GM12878 (cell line): ENCODE results near the gene TMIGD3. TPM values are rescaled to one million over a fixed set of nuclear protein-coding genes. Genes with fewer than 3 reads are reported as not detected.
A peak's percentile ranks its signal among the peaks of the same experiment; 100 is the strongest.

Source experiments
- ATAC-seq: fragments of 200-7000 bp; cut with Tn5 transposase; 3 replicates; pipeline ENCODE4 v1.9.1; 2020; ENCODE audit warnings: mild to moderate bottlenecking, moderate library complexity
- BruUV-seq: library from RNA; stranded (reverse); fragments of 400-500 nt; replicated peaks from 2 replicates; lab custom pipeline; 2021; lab: Mats Ljungman, UMichigan
- CTCF ChIA-PET: fragments of 300-600 bp; sonication (Branson Sonifier 250); formaldehyde crosslinking; extraction: SDS; loops from one replicate; lab custom pipeline; 2021; ENCODE audit warnings: inconsistent platforms; lab: Yijun Ruan, JAX
- POLR2A ChIA-PET: fragments of 350-600 bp; formaldehyde crosslinking; extraction: SDS; loops from one replicate; lab custom pipeline; 2021; ENCODE audit warnings: inconsistent platforms; lab: Charles Lee
- RAD21 ChIA-PET: fragments of 300-600 bp; sonication (Branson Sonifier 250); formaldehyde crosslinking; loops from one replicate; lab custom pipeline; 2023; ENCODE audit warnings: antibody characterized with exemption; ENCODE audit not compliant: unreplicated experiment; lab: Charles Lee
- SMC1A ChIA-PET: fragments of 300-600 bp; sonication (Branson Sonifier 250); formaldehyde crosslinking; loops from one replicate; lab custom pipeline; 2023; ENCODE audit not compliant: unreplicated experiment, uncharacterized antibody; lab: Charles Lee
- DNase-seq: peaks from one replicate; pipeline ENCODE4 v3.0.0-alpha.2; 2011; ENCODE audit warnings: low read depth, low spot score
- FAIRE-seq: peaks from 3 replicates; lab custom pipeline; 2011; peaks lifted over from hg19 to GRCh38; lab: Jason Lieb, UNC
- H2AFZ ChIP-seq: 2 replicates; pipeline ENCODE4 v1.6.0; 2011; ENCODE audit warnings: low read depth, low read length, control low read depth; ENCODE audit not compliant: control insufficient read depth
- H3K27ac ChIP-seq: 2 replicates; pipeline ENCODE4 v1.5.1; 2011; ENCODE audit warnings: control low read depth; ENCODE audit not compliant: control insufficient read depth, insufficient read depth
- H3K27me3 ChIP-seq, 2 experiments: replicated peaks in 1 of 2; 2 replicates each; pipeline versions ENCODE4 v1.6.0 to v1.6.1; 2011; ENCODE audit warnings: low read length in 1 of 2; ENCODE audit not compliant: control insufficient read depth in 2 of 2, insufficient read depth in 2 of 2
- H3K36me3 ChIP-seq, 2 experiments: 2 replicates each; pipeline ENCODE4 v1.5.1; 2011; ENCODE audit warnings: low read length in 1 of 2; ENCODE audit not compliant: control insufficient read depth in 2 of 2, insufficient read depth in 2 of 2
- H3K4me1 ChIP-seq: 2 replicates; pipeline ENCODE4 v1.6.1; 2011; ENCODE audit warnings: mild to moderate bottlenecking, low read length, moderate library complexity, mixed read lengths; ENCODE audit not compliant: control insufficient read depth, insufficient read depth
- H3K4me2 ChIP-seq: 2 replicates; pipeline ENCODE4 v1.6.0; 2011; ENCODE audit warnings: control low read depth; ENCODE audit not compliant: control insufficient read depth, insufficient read depth
- H3K4me3 ChIP-seq: fragments of 200-600 bp; sonication (generic); 2 replicates; pipeline ENCODE4 v1.5.1; 2016
- H3K79me2 ChIP-seq: 2 replicates; pipeline ENCODE4 v1.6.0; 2011; ENCODE audit warnings: low read length; ENCODE audit not compliant: control insufficient read depth, insufficient read depth
- H3K9ac ChIP-seq: 2 replicates; pipeline ENCODE4 v1.8.0; 2011; ENCODE audit warnings: low read length, control low read depth, mixed read lengths; ENCODE audit not compliant: control insufficient read depth, insufficient read depth
- H3K9me3 ChIP-seq: replicated peaks from 3 replicates; pipeline ENCODE4 v1.5.1; 2011; ENCODE audit warnings: mild to moderate bottlenecking, low read length; ENCODE audit not compliant: control insufficient read depth, insufficient read depth
- H4K20me1 ChIP-seq: 2 replicates; pipeline ENCODE4 v1.6.0; 2011; ENCODE audit not compliant: control insufficient read depth, insufficient read depth
- ATF3 ChIP-seq: IDR thresholded peaks from 2 replicates; pipeline ENCODE4 v1.6.1; 2011; ENCODE audit warnings: low read depth, mild to moderate bottlenecking, low read length, moderate library complexity, borderline replicate concordance; ENCODE audit errors: extremely low read depth
- CEBPB ChIP-seq, 2 experiments: fragments of 150-350 bp in 1 of 2; IDR thresholded peaks; 2 replicates each; pipeline ENCODE4 v1.6.1; 2012 to 2014; ENCODE audit warnings: low read depth in 2 of 2, low read length in 2 of 2, borderline replicate concordance in 1 of 2, inconsistent platforms in 1 of 2
- CEBPZ ChIP-seq: fragments of 150-350 bp; IDR thresholded peaks from 2 replicates; pipeline ENCODE4 v1.6.1; 2016; ENCODE audit warnings: low read depth, low read length
- CHD4 ChIP-seq: fragments of 200-600 bp; sonication (generic); IDR thresholded peaks from 2 replicates; pipeline ENCODE4 v1.6.1; 2016; ENCODE audit warnings: mild to moderate bottlenecking
- FOXK2 ChIP-seq: fragments of 450-650 bp; IDR thresholded peaks from 2 replicates; pipeline ENCODE4 v1.6.1; 2017; ENCODE audit warnings: mild to moderate bottlenecking, moderate library complexity
- GABPA ChIP-seq: IDR thresholded peaks from 2 replicates; pipeline ENCODE4 v1.6.1; 2014; ENCODE audit warnings: antibody characterized with exemption, low read depth, mild to moderate bottlenecking, inconsistent platforms
- HDAC2 ChIP-seq: fragments of 200-600 bp; sonication (generic); IDR thresholded peaks from 2 replicates; pipeline ENCODE4 v1.6.1; 2017
- HDGF ChIP-seq: fragments of 450-650 bp; IDR thresholded peaks from 2 replicates; pipeline ENCODE4 v1.6.1; 2016; ENCODE audit warnings: antibody characterized with exemption
- NR2C2 ChIP-seq: IDR thresholded peaks from 2 replicates; pipeline ENCODE4 v1.6.1; 2011; ENCODE audit warnings: borderline replicate concordance, low read depth; ENCODE audit not compliant: control insufficient read depth, insufficient read length
- POLR2A ChIP-seq: IDR thresholded peaks from 2 replicates; pipeline ENCODE4 v1.6.1; 2011; ENCODE audit warnings: low read depth, mild to moderate bottlenecking, low read length
- POLR2AphosphoS2 ChIP-seq: IDR thresholded peaks from 2 replicates; pipeline ENCODE4 v1.6.1; 2011; ENCODE audit warnings: low read depth, mild to moderate bottlenecking, low read length, improper control_type of control experiment, moderate library complexity
- POLR2AphosphoS5 ChIP-seq: IDR thresholded peaks from 2 replicates; pipeline ENCODE4 v1.6.1; 2011; ENCODE audit warnings: mild to moderate bottlenecking, low read length, inconsistent platforms
- POU2F2 ChIP-seq: IDR thresholded peaks from 3 replicates; pipeline ENCODE4 v1.6.1; 2011; ENCODE audit warnings: low read depth, mild to moderate bottlenecking, low read length, borderline replicate concordance
- RELA ChIP-seq: fragments of 450-650 bp; IDR thresholded peaks from 2 replicates; pipeline ENCODE4 v1.8.0; 2014; ENCODE audit warnings: borderline replicate concordance; ENCODE audit not compliant: partially characterized antibody
- SIX5 ChIP-seq: IDR thresholded peaks from 2 replicates; pipeline ENCODE4 v1.6.1; 2011; ENCODE audit warnings: mild to moderate bottlenecking, low read depth, low read length, moderate library complexity; ENCODE audit not compliant: severe bottlenecking
- SMC3 ChIP-seq: IDR thresholded peaks from 2 replicates; pipeline ENCODE4 v1.6.1; 2011; ENCODE audit warnings: low read length, improper control_type of control experiment, borderline replicate concordance
- TBL1XR1 ChIP-seq: IDR thresholded peaks from 2 replicates; pipeline ENCODE4 v1.6.1; 2012; ENCODE audit warnings: low read depth, low read length, improper control_type of control experiment
- TCF3 ChIP-seq: IDR thresholded peaks from 2 replicates; pipeline ENCODE4 v1.6.1; 2012; ENCODE audit warnings: low read depth, mild to moderate bottlenecking, low read length, borderline replicate concordance; ENCODE audit not compliant: insufficient read depth
- WGBS: methylation state at CpG from one replicate; pipeline ENCODE4 v1.1.6; 2016; ENCODE audit warnings: low lambda C conversion rate; ENCODE audit not compliant: insufficient replicate concordance, insufficient coverage; ENCODE audit errors: missing lambda C conversion rate; 5-methylcytosine and 5-hydroxymethylcytosine counted together
- in situ Hi-C: fragments of 300-500 bp; cut with MboI; formaldehyde crosslinking; loops from 9 replicates; pipeline ENCODE4 v1.14.3; 2018; ENCODE audit warnings: mixed read lengths
- intact Hi-C: fragments of 100-400 bp; cut with micrococcal nuclease; formaldehyde crosslinking; loops from one replicate; pipeline ENCODE4 v1.14.2; 2022; ENCODE audit not compliant: unreplicated experiment
- polyA plus RNA-seq, 11 experiments: library from polyadenylated mRNA; depleted of rRNA in 4 of 11; unstranded in 6 of 11; stranded (reverse) in 5 of 11; fragments of >200 nt; fragmentation: Nextera tagmentation in 4 of 11; fragmentation: Illumina TruSeq in 1 of 11; extraction: Ambion mirVana in 4 of 11; extraction: Trizol in 1 of 11; gene quantifications; 1 replicate in 1 of 11; 2 replicates in 10 of 11; pipeline versions ENCODE4 v1.2.1 to v1.2.3, GENCODE V29; 2011 to 2016; ENCODE audit warnings: inconsistent platforms in 2 of 11, missing spikeins in 2 of 11, low read depth in 1 of 11
- total RNA-seq, 4 experiments: library from RNA; depleted of rRNA in 3 of 4; stranded (reverse); fragments of >200 nt in 3 of 4; fragmentation: Illumina TruSeq in 1 of 4; extraction: Trizol in 1 of 4; gene quantifications; 2 replicates each; pipeline versions ENCODE4 v1.2.1 to v1.2.3, GENCODE V29; 2013 to 2021
- TF ChIP-seq, protein P1 (sequence below): IDR thresholded peaks from 2 replicates; pipeline ENCODE4 v1.6.1; 2011; ENCODE audit warnings: low read depth, low read length, improper control_type of control experiment, borderline replicate concordance

Gene TMIGD3
- total and polyA plus RNA-seq, 10 of the 15 experiments (the other 5 are each of a cell fraction or from before 2014, with no cell fraction given), result 0.17 TPM; not detected in 9

DNA sequence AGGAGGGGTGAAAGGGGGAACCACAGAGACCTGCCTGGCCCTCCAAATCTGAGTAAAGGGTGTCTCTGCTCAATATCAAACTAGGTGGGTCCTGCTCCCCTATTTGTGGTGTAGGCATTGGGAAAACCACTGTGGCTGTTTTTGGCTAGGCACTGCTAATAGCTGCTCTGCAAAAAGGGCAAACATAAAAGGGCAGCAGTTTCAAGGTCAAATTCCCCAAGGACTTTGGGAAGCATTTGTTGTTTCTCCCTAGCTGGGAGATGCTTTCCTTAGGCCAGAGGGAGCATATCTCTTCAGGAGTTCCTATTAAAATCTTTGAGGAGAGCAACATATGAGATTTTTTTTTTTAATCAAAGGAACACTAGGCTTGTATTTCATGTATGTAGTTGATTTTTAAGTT is 27.2 kb downstream of the TMIGD3 start (continued):
- no peak for TF ChIP-seq GABPA
- no peak for TF ChIP-seq RELA
- no peak for TF ChIP-seq POLR2AphosphoS2
- no peak for TF ChIP-seq POU2F2
- TF ChIP-seq TCF3, result no peak
- no peak for TF ChIP-seq POLR2A
- no peak for TF ChIP-seq SIX5

GRCh38 chr1:111475701-111476100 is 27.7 kb downstream of the TMIGD3 start:
- Histone ChIP-seq H3K4me1 (peaks cover 37% of the 10 kb centered on the region), H3K36me3 (no peaks in the 10 kb centered on the region), H3K79me2 (no peaks in the 10 kb centered on the region), H3K4me3 (no peak overlapping the region; the same call in 1 of the 2 replicates), H3K9ac (no peak overlapping the region), H2AFZ (no peak overlapping the region), H3K27ac (peak overlapping the region; percentile 35; the same call in 1 of the 2 replicates), H3K9me3 (no peaks in the 10 kb centered on the region), H3K27me3 (no peaks in the 10 kb centered on the region), H4K20me1 (no peaks in the 10 kb centered on the region), H3K4me2 (peak overlapping the region; percentile 68)
- intact Hi-C loops (loop anchor here (10.0 kb wide), 2 partner anchors 61 to 251 kb away; partner anchors contain the start of gene CHI3L2), in situ Hi-C loops (loop anchor here (25.0 kb wide), 1 partner anchor 887 kb away; no protein-coding TSS in a partner anchor)
- SMC1A ChIA-PET, result interaction anchor here (0.5 to 12.1 kb wide), 15 partner anchors 10 to 1592 kb away, joined by 3 to 128 read pairs (median 7); no protein-coding TSS in a partner anchor
- POLR2A ChIA-PET, result interaction anchor here (0.6 to 1.9 kb wide), 3 partner anchors 20 to 212 kb away, joined by 3 to 13 read pairs (median 4); no protein-coding TSS in a partner anchor
- RAD21 ChIA-PET, result interaction anchor here (0.6 to 5.5 kb wide), 12 partner anchors 13 to 292 kb away, joined by 3 to 48 read pairs (median 3); partner anchors contain the start of genes ATP5PB, INKA2, OVGP1 and WDR77
- CTCF ChIA-PET, result interaction anchor here (0.6 to 8.7 kb wide), 9 partner anchors 10 to 291 kb away, joined by 3 to 119 read pairs (median 4); no protein-coding TSS in a partner anchor
- peak; percentile 76 for ATAC-seq
- peak; percentile 47 for DNase-seq
- 90% methylated on average over 5 of the region's 5 CpGs for WGBS
- BruUV-seq, result no TSS peak
- peak; percentile 49 for FAIRE-seq
- no peak for TF ChIP-seq ATF3
- no peak for TF ChIP-seq TBL1XR1
- no peak for TF ChIP-seq HDAC2
- no peak for TF ChIP-seq CEBPB (IDR thresholded peaks at IDR 0.05; ENCODE audit: borderline replicate concordance in 1 of 2, low read depth in 2 of 2, low read length in 2 of 2)
- TF ChIP-seq POLR2AphosphoS2, result no peak
- no peak for TF ChIP-seq CEBPZ
- no peak for TF ChIP-seq NR2C2
- TF ChIP-seq CHD4, result no peak
- TF ChIP-seq HDGF, result no peak
- TF ChIP-seq SMC3, result no peak
- TF ChIP-seq, protein P1, sequence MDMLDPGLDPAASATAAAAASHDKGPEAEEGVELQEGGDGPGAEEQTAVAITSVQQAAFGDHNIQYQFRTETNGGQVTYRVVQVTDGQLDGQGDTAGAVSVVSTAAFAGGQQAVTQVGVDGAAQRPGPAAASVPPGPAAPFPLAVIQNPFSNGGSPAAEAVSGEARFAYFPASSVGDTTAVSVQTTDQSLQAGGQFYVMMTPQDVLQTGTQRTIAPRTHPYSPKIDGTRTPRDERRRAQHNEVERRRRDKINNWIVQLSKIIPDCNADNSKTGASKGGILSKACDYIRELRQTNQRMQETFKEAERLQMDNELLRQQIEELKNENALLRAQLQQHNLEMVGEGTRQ, result no peak
- TF ChIP-seq POLR2AphosphoS5, result no peak
- TF ChIP-seq FOXK2, result no peak
- no peak for TF ChIP-seq GABPA
